HG03442 (cell line): ENCODE measurements around the gene SIN3B.

Experiments used
- ATAC-seq: cut with Tn5 transposase; IDR thresholded peaks from one replicate; pipeline ENCODE4 v1.9.1; 2021; ENCODE audit warnings: mild to moderate bottlenecking, moderate library complexity; ENCODE audit not compliant: unreplicated experiment

SIN3B gene

GRCh38 chr19:16901491-16902175 is 72.4 kb downstream of the SIN3B start:
- no peak for ATAC-seq

GRCh38 chr19:16902545-16902944 is 73.3 kb downstream of the SIN3B start:
- ATAC-seq: no peak

GRCh38 chr19:16903347-16903746 is 74.1 kb downstream of the SIN3B start:
- ATAC-seq: no peak

- no peak for ATAC-seq
Observed at GRCh38 chr19:16904599-16904998, 75.4 kb downstream of the SIN3B start.

- ATAC-seq: no peak
Observed at GRCh38 chr19:16908759-16909158, 79.6 kb downstream of the SIN3B start.

GRCh38 chr19:16911046-16911445 is 81.8 kb downstream of the SIN3B start:
- no peak for ATAC-seq

- no peak for ATAC-seq
Observed at GRCh38 chr19:16912780-16913179, 83.6 kb downstream of the SIN3B start.

GRCh38 chr19:16914421-16914820 is 85.2 kb downstream of the SIN3B start:
- ATAC-seq: no peak

GRCh38 chr19:16915135-16915534 is 85.9 kb downstream of the SIN3B start:
- ATAC-seq: no peak

- ATAC-seq: no peak
Observed at GRCh38 chr19:16915734-16916133, 86.5 kb downstream of the SIN3B start.

GRCh38 chr19:16917401-16917800 is 88.2 kb downstream of the SIN3B start:
- ATAC-seq: no peak

- ATAC-seq: no peak
Observed at GRCh38 chr19:16919496-16919895, 90.3 kb downstream of the SIN3B start.

GRCh38 chr19:16920816-16921529 is 91.8 kb downstream of the SIN3B start:
- ATAC-seq: no peak

- no peak for ATAC-seq
Observed at GRCh38 chr19:16921766-16922591, 92.8 kb downstream of the SIN3B start.

- no peak for ATAC-seq
Observed at GRCh38 chr19:16922592-16922934, 93.4 kb downstream of the SIN3B start.

- ATAC-seq: no peak
Observed at GRCh38 chr19:16922949-16923348, 93.8 kb downstream of the SIN3B start.

GRCh38 chr19:16927883-16928282 is 98.7 kb downstream of the SIN3B start:
- no peak for ATAC-seq

GRCh38 chr19:16928351-16928750 is 99.2 kb downstream of the SIN3B start:
- no peak for ATAC-seq

GRCh38 chr19:16928916-16929315 is 99.7 kb downstream of the SIN3B start:
- no peak for ATAC-seq
